ENCODE results near the gene PHLDA1. TPM values are rescaled to one million over a fixed set of nuclear protein-coding genes. Genes with fewer than 3 reads are reported as not detected.

The PHLDA1 gene
- total RNA-seq, 4 donors from 2014 or later: 2.4 to 32.7 (median 7.9) TPM

DNA sequence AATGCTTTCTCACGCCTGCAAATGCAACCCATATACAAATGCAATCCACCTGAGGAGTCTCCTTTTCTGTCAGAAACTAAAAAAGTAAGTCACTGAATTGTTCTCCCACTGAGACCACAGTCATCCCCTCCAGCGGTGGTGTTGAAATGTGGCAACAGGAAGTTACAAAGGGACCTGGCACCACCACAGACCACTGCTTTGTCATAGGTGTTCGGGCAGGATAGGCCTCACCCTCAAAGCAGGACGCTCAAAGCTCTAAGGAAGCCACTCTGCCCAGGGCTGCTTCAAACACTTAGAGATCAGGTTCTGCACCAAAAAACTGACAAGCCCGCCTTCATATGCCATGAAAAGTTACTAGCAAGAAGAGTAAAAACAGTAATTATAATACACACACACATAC is 11.3 kb downstream of the PHLDA1 start:
- H3K4me1 ChIP-seq: no peaks in the 10 kb centered on the region
- intact Hi-C loops (cut with DNase I; ENCODE audit: low total_unique reads) (no loop called here), in situ Hi-C loops (cut with MboI; ENCODE audit: low sequenced_read_pairs in 4 of 4) (loop anchor here in 1 of 4 donors (10.0 kb wide), 1 partner anchor 495 kb away; no protein-coding TSS in a partner anchor)
- no peaks in the 10 kb centered on the region for H3K9me3 ChIP-seq
- no peaks in the 10 kb centered on the region for H3K27me3 ChIP-seq
- H3K27ac ChIP-seq: peak overlapping the region in 1 of 4 donors; percentile 20
- no peak overlapping the region for H3K4me3 ChIP-seq
- no peak for ATAC-seq
- DNase-seq: peak in 1 of 2 donors; percentile 32
- TF ChIP-seq POLR2A (IDR thresholded peaks at IDR 0.05): no peak
- TF ChIP-seq, protein P1, sequence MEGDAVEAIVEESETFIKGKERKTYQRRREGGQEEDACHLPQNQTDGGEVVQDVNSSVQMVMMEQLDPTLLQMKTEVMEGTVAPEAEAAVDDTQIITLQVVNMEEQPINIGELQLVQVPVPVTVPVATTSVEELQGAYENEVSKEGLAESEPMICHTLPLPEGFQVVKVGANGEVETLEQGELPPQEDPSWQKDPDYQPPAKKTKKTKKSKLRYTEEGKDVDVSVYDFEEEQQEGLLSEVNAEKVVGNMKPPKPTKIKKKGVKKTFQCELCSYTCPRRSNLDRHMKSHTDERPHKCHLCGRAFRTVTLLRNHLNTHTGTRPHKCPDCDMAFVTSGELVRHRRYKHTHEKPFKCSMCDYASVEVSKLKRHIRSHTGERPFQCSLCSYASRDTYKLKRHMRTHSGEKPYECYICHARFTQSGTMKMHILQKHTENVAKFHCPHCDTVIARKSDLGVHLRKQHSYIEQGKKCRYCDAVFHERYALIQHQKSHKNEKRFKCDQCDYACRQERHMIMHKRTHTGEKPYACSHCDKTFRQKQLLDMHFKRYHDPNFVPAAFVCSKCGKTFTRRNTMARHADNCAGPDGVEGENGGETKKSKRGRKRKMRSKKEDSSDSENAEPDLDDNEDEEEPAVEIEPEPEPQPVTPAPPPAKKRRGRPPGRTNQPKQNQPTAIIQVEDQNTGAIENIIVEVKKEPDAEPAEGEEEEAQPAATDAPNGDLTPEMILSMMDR (IDR thresholded peaks at IDR 0.05 in 4 of 5, conservative IDR thresholded peaks at IDR 0.05 in 1 of 5): no peak
- H3K36me3 ChIP-seq: no peaks in the 10 kb centered on the region

DNA sequence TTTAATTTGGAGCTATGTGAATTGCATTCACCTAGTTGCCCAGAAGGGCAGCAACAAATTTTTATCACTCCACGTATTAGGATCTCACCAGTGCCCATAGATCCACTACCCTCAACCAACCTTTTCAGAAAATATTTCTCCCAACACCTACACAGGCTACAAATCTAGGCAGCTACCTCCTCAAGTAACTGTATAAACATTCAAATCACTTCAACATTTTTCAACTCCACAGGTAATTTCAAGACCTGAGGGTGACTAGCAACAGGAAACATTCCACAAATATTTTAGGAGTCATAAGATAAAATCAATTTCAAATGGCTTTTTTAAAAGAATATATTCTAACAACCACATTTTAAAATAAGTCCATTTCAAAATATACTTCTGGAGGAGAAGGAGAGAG is 12.9 kb downstream of the PHLDA1 start:
- Histone ChIP-seq H3K36me3 (no peaks in the 10 kb centered on the region), H3K4me3 (no peak overlapping the region), H3K27ac (no peak overlapping the region), H3K27me3 (no peaks in the 10 kb centered on the region), H3K9me3 (no peaks in the 10 kb centered on the region), H3K4me1 (no peaks in the 10 kb centered on the region)
- in situ Hi-C loops (cut with MboI; ENCODE audit: low sequenced_read_pairs in 4 of 4) (no loop called here), intact Hi-C loops (cut with DNase I; ENCODE audit: low total_unique reads) (no loop called here)
- no peak for DNase-seq
- TF ChIP-seq POLR2A (IDR thresholded peaks at IDR 0.05): no peak
- TF ChIP-seq, protein P1 (IDR thresholded peaks at IDR 0.05 in 4 of 5, conservative IDR thresholded peaks at IDR 0.05 in 1 of 5): no peak
- ATAC-seq: no peak

DNA sequence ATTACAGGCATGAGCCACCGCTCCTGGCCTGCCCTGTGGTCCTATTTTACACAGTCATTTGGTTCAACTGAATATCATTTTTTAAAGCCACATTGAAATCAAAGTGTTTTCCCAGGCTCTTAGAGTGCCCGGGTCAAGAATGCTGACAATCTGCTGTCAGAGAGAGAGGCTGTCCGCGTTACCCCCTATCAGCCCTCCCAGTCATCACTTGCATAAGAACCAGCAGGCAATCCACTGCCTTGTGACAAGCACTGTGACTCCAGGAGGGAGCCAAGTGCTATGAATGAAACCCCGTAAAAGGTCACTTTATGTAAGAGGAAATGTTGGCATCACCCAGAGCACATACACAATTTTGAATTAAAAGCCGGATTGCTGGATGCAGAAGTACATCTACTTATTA is 13.5 kb downstream of the PHLDA1 start:
- no peak overlapping the region for H3K4me3 ChIP-seq
- no peaks in the 10 kb centered on the region for H3K4me1 ChIP-seq
- intact Hi-C loops (cut with DNase I; ENCODE audit: low total_unique reads): no loop called here
- in situ Hi-C loops (cut with MboI; ENCODE audit: low sequenced_read_pairs in 4 of 4): no loop called here
- no peak overlapping the region for H3K27ac ChIP-seq
- H3K27me3 ChIP-seq: no peaks in the 10 kb centered on the region
- H3K36me3 ChIP-seq: no peaks in the 10 kb centered on the region
- no peak for ATAC-seq
- TF ChIP-seq, protein P1 (IDR thresholded peaks at IDR 0.05 in 4 of 5, conservative IDR thresholded peaks at IDR 0.05 in 1 of 5): no peak
- TF ChIP-seq POLR2A (IDR thresholded peaks at IDR 0.05): no peak
- no peaks in the 10 kb centered on the region for H3K9me3 ChIP-seq
- DNase-seq: no peak

GRCh38 chr12:76014007-76014406 is 17.6 kb downstream of the PHLDA1 start:
- Histone ChIP-seq H3K4me1 (no peaks in the 10 kb centered on the region), H3K9me3 (no peaks in the 10 kb centered on the region), H3K27ac (no peak overlapping the region), H3K4me3 (no peak overlapping the region), H3K36me3 (no peaks in the 10 kb centered on the region), H3K27me3 (no peaks in the 10 kb centered on the region)
- DNase-seq (no peak), ATAC-seq (no peak)
- TF ChIP-seq, protein P1 (IDR thresholded peaks at IDR 0.05 in 4 of 5, conservative IDR thresholded peaks at IDR 0.05 in 1 of 5): no peak
- no peak for TF ChIP-seq POLR2A (IDR thresholded peaks at IDR 0.05)
- in situ Hi-C loops (cut with MboI; ENCODE audit: low sequenced_read_pairs in 4 of 4): no loop called here
- intact Hi-C loops (cut with DNase I; ENCODE audit: low total_unique reads): no loop called here

DNA sequence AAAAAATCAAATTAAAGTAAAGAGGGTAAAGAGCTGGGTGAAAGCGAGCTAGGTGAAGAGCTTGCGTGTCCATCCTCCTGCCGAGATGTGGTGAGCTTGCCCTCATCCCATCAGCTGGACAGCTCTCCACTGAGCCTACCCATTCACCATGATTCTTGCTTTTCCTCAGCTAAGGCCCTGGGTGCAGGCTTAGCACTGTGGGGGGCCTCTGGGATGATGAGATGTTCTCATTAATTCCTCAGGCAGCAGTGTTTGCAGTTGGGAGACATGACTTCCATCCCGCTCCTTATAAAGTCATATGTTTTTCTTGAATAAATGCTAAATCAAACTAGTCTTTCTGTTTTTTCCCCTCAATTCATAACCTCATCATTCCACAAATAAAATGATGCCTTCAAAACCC is 18.0 kb downstream of the PHLDA1 start:
- in situ Hi-C loops (cut with MboI; ENCODE audit: low sequenced_read_pairs in 4 of 4) (no loop called here), intact Hi-C loops (cut with DNase I; ENCODE audit: low total_unique reads) (no loop called here)
- no peak for TF ChIP-seq POLR2A (IDR thresholded peaks at IDR 0.05)
- TF ChIP-seq, protein P1 (IDR thresholded peaks at IDR 0.05 in 4 of 5, conservative IDR thresholded peaks at IDR 0.05 in 1 of 5): no peak
- no peaks in the 10 kb centered on the region for H3K27me3 ChIP-seq
- H3K36me3 ChIP-seq: no peaks in the 10 kb centered on the region
- ATAC-seq (no peak), DNase-seq (no peak)
- H3K4me3 ChIP-seq: no peak overlapping the region
- no peak overlapping the region for H3K27ac ChIP-seq
- no peaks in the 10 kb centered on the region for H3K9me3 ChIP-seq
- no peaks in the 10 kb centered on the region for H3K4me1 ChIP-seq
